Dermis microvascular lymphatic vessel endothelial cell (primary cell): ENCODE data around the gene TJP1. TPM values are rescaled to one million over a fixed set of nuclear protein-coding genes. Genes with fewer than 3 reads are reported as not detected.
A peak's percentile ranks its signal among the peaks of the same experiment; 100 is the strongest.
"Not testable (repeated sequence)": the region's sequence is repeated elsewhere in the genome, so short reads cannot be mapped to it uniquely, and the experiment has no call there.

Source experiments
- DNase-seq, 2 donors: peaks; one replicate each; pipeline versions ENCODE4 v3.0.0 to v3.0.0-alpha.2; 2010; ENCODE audit warnings: low read depth in 2 of 2
- total RNA-seq: library from RNA; depleted of rRNA; stranded (reverse); fragments of >200 nt; gene quantifications from 2 replicates; pipeline ENCODE4 v1.2.1, GENCODE V29; 2014

TJP1 gene
- total RNA-seq, 1 donor from 2014 or later: 78.8 TPM

DNA sequence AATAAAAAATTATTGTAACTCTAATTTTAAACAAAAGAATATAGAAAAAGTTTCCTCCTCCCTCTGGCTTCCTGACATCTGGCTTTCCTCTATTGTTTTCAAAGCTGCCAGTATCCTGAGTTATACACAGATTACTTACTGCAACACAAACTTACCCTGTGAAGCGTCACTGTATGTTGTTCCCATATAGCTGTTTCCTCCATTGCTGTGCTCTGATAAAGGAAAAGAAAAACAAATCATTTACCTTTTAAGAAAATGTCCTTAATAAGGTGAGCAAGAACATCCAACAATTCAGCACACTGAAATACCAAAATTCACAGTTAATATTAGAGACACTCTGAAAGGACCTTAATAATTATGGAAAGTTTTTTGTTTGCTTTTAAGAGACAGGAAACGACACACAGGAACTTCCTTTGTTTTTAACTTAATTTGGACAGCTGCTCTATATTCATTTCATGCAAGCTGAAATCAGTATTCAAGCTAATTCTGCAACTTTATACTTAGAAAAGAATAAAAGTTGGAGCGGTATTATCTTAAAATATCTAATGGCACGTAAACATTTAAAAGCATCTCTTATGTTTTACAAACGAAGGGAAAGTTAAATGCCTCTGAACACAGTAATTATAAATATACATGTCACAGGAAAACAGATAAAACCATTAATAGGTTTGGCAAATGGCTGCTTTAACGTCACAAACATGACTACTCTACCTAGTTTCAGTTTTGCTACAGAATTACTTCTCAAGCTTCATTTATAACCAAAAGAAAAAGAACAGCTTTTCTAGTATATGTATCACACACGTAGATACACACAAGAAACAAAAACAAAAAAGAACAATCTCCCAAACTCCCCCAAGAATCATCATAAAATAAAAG lies 21.5 kb downstream of the TJP1 start:
- DNase-seq: peak; percentile 93 to 96

DNA sequence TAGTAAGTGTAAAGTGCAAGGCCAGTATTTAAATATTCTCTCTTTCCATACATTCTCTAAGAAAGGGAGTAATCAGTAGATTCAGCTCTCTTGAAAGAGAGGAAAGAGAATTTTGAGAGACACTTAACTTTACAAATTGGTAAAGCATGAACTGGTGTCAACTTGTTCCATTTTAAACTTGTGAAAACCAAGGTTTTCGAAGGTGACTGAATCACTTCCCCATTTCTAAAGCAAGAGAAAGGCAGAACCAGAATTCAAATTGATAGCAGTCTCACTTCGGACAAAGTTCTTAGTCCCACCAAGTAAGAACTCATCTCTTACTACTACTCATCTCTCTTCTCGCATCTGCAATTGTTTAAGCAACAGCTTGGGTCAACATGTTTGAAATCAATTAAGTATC lies 22.4 kb downstream of the TJP1 start:
- DNase-seq: peak in 1 of 2 donors; percentile 36

DNA sequence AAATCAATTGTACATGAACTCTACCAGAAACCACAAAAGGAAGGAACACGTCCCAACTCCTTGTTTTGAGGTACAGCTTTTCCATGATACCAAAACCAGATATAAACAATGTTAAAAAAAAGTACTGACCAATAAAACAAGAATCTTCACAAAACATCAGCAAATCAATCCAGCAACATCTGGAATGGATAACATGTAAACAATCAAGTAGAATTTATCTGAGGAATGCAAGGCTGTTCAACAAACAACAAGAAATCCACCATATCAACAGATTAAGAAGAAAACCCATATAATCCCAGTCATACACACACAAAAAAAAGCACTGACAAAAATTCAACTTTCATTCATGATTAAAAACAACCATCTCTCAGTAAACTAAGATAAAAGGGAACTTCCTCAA lies 26.7 kb downstream of the TJP1 start:
- no peak for DNase-seq

DNA sequence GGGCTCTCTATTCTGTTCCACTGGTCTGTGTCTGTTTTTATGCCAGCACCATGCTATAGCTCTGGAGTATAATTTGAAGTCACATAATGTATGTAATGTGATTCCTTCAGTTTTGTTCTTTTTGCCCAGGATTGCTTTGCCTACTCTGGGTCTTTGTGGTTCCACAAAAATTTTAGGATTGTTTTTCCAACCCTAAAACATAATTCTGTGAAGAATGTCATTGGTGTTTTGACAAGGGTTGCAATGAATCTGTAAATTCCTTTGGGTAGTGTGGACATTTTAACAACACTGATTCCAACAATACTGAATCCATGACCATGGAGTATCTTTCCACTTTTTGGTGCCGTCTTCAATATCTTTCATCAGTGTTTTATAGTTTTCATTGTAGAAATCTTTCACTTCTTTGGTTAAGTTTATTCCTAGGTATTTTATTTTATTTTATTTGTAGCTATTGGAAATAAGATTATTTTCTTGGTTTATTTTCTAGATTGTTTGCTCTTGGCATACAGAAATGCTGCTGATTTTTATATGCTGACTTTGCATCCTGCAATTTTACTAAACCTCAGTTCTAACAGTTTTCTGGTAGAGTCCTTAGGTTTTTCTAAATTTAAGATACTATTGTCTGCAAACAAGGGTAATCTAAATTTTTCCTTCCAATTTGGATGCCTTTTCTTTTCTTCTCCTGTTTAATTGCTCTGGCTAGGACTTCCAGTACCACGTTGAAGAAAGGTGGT lies 29.7 kb downstream of the TJP1 start:
- no peak for DNase-seq

DNA sequence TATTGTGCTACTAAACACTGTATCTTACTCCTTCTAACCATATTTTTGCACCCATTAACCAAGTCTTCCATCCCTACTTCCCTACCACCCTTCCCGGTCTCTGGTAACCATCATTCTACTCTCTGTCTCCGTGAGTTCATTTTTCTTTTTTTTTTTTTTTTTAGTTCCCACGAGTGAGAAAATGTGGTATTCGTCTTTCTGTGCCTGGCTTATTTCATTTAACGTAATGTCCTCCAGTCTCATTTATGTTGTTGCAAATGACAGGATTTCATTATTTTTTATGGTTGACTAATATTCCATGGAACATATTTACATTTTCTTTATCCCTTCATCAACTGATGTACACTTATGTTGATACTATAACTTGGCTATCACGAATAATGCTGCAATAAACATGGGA lies 31.7 kb downstream of the TJP1 start:
- DNase-seq: no peak

DNA sequence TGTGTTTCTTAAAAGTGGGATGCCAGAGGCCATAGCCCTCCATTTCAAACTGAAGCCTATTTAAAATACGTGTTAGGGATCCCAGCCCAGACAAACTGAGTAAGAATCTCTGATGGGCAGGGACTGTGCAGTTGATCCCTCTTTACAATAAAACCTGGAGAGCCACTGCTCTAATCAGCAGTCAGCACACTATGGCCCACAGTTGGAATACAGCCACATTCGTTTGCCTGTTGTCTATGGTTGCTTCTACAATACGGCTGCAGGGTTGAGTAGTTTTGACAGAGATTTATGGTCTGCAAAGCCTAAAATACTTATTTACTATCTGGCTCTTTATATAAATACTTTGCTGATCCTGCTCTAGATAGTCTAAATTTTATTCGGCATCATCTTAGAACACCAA lies 32.4 kb downstream of the TJP1 start:
- no peak for DNase-seq

DNA sequence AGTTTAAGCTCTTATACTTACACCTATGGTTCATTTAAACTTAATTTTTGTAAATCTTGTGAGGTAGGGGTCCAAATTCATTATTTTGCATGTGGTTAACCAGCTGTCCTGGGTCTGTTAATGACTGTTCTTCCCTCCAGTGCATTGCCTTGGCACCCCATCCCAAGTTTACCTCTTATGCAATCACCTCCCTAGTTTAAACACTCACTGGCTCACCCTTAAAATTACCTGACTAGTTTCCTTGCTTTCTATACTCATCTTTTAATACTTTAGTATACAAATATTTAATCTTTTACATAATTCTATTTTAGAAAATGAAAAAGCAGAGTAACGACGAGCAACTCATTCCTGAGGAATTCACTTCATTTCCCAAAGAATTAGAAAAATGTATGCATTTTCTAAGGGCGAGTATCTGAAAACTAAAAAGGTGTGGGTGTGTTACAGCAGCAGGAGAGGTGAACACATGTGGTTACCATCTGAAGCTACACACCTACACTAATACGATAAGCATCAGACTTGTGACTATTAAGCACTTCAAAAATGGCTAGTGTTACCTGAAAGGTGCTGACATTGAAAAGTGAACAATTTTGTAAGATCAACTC lies 33.7 kb downstream of the TJP1 start:
- no peak for DNase-seq

DNA sequence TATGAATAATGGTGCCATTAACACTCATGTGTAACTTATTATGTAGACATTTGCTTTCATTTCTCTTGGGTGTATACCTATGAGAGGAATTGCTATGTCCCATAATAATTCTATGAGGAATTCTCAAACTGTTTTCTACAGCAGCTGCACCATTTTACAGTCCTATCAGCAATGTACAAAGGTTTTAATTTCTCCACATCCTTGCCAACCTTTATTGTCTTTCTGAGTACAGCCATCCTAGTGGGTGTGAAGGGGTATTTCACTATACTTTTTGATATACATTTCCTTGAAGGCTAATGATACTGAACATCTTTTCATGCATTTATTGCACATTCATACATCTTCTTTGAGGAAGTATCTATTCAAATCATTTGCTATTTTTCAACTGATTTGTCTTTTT lies 34.5 kb downstream of the TJP1 start:
- DNase-seq: no peak

DNA sequence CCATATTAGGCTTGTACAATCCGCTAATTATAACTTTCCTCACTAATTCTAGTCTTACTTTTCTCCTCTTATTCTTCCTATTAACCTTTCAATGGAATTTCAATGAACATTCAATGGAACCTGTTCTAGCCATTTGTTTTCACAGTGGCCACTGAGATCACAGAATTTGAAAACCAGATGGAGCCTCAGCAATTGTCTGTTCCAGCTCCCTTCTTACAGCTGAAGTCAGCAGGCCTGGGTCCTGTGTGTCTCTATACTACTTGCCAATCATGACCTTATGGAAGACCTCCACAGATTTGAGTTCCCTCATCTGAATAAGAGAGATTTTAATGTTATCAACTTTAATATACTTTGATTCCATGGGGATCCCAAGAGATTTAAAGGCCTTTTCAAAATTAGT lies 36.6 kb downstream of the TJP1 start:
- no peak for DNase-seq

DNA sequence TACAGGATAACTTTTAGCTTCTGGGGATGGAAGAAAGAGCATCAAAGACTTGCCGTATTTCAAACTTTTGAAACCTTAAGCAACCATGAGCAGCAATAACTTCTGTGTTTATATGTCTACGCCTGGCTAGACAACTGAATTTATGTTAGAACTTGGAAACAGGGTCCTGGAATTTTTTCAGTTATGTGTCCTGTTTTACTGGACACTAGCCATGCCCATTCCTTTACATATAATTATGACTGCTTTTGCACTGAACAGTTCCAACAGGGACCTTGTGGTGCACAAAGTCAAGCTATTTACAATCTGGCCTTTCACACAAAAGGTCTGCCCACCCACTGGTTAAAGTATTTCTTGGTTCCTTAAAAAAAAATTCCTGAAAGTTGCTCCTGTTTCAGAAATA lies 37.1 kb downstream of the TJP1 start:
- no peak for DNase-seq

DNA sequence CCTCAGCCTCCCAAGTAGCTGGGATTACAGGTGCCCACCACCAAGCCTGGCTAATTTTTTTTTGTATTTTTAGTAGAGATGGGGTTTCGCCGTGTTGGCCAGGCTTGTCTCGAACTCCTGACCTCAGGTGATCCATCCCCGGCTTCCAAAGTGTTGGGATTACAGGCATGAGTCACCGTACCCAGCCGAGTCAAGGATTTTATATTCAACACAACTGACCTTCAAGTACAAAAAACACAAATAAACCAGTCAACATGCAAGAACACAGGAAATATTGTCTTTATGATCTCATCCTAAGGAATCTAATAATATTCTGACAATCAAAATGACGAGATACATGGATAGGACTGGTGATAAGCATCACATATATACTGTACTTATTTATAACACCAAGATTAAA lies 37.9 kb downstream of the TJP1 start:
- peak in 1 of 2 donors; percentile 72 for DNase-seq

DNA sequence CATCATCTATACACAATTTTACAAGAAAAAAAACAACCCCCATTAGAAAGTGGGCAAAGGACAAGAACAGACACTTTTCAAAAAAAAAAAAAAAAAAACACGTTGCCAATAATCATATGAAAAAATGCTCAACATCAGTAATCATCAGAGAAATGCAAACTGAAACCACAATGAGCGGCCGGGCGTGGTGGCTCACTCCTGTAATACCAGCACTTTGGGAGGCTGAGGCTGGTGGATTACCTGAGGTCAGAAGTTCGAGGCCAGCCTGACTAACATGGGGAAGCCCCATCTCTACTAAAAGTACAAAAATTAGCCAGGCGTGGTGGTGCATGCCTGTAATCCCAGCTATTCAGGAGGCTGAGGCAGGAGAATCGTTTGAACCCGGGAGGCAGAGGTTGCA lies 39.5 kb downstream of the TJP1 start:
- DNase-seq: not testable (repeated sequence)

DNA sequence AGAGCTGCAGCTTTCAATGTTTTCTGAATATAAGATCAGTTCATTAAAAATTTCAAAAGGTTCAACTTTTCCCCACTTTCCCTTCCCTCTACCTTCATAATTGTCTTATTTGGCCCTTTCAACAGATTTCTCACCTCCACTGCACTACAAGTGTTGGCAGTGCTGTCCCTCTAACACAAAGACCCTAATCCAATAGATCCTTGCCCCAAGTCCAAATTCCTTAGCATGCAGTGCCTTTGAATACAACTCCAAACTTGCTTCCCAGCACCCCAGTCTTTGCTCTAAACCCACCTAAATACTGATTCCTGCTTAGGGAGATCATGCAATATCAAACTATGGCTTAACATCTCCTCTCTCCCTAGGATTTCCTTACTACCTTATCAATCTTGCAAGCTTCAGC lies 43.9 kb downstream of the TJP1 start:
- DNase-seq: no peak

DNA sequence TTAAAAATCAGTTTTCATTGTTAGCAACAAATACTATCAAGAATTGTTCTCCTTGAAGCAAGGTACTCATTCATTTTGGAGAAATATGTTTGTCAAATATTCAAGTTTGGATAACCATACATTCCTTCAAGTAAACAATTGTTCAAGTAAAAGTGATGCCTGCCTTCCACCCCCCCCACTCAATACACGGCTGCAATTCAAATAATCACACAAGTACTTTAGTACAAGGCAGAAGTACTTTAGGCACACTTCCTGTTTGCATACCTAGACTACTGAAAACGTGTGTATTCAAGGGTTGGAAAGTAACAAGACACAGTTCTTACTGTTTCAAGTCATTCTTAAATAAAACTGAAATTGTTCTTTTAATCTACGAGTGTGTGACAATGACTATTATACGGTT lies 45.4 kb downstream of the TJP1 start:
- DNase-seq: no peak

DNA sequence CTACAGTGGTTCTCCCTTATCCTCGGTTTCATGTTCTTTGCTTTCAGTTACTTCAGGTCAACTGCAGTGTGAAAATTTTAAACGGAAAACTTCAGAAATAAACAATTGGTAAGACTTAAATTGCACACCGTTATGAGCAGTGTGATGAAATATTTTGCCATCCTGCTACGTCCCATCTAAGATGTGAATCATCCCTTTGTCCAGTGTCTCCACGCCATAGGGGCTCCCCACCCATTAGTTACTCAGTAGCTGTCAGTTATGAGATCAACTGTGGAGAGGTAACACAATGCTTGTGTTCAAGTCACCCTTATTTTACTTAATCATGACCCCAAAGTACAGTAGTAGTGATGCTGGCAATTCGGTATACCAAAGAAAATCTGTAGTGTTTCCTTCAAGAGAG lies 47.4 kb downstream of the TJP1 start:
- peak in 1 of 2 donors; percentile 74 for DNase-seq

DNA sequence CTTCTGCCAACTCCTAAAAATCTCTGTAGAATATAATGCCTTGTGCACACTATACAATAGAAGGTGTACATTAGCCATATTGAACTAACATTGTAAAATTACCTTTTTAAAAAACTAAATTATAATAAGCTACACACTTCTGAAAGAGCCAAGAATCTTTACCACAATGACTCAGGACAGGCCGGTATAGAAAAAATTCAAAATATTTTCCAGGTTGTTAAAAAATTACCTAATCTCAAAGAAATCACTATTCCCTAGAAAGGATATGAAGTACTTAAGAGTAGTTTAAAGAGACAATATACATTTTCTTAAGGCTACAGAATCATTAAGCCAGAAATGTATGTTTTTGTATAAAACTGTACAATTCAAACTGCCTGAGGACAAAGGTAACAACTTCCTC lies 48.5 kb downstream of the TJP1 start:
- no peak for DNase-seq

DNA sequence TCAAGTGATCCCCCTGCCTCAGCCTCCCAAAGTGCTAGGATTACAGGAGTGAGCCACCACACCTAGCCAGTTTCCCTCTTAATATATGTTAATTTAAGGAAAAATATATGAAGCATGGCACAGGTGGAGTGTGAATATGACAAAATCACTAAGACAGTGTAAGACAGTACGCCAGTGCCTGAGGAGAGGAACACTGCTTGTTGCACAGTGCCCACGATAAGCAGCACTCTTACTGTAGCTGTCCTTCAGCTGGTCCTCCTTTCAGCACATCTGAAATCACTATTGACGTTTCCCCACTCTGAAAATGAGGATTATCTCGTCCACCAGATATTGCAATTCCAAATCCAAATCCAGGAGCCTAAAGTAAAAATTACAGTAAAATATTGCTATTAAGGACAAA lies 49.3 kb downstream of the TJP1 start:
- DNase-seq: no peak

DNA sequence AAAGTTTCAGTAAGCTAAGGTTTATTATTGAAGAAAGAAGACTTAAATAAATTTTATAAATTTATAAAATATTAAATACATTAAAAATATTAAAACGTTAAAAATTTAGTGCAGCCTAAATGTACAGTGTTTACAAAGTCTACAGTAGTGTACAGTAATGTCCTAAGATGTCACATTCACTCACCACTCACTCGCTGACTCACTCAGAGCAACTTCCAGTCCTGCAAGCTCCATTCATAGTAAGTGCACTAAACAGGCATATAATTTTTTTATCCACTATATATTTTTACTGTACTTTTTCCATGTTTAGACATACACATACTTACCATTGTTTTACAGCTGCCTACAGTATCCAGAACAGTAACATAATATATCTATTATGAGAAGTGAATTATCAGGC lies 51.5 kb downstream of the TJP1 start:
- peak in 1 of 2 donors; percentile 42 for DNase-seq

DNA sequence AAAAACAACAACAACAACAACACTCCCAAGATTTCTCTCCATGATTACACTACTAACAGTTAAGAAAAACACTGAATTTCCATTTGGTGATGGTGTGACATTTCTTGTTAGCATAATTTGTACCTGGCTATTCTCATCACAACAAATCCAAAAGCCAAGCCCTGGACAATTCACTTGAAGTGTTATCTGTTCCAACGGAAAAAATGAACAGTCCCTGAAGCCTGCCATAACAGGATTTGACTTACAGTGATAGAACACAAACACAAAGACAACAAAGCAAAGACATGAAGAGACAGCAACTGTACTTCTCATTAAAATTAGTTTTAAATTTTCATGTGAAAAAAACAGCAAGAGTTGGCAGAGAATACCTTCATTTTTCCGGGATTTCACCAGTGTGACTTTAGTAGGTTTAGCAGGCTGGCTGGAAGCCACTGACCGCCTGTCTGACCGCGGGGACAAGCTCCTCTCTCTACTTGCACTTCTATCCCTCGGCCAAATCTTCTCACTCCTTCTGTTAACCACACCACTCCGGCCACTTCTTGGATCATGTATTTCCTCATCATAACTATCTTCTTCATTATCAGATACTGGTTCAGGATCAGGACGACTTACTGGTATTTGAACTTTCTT lies 56.3 kb downstream of the TJP1 start:
- DNase-seq: no peak

DNA sequence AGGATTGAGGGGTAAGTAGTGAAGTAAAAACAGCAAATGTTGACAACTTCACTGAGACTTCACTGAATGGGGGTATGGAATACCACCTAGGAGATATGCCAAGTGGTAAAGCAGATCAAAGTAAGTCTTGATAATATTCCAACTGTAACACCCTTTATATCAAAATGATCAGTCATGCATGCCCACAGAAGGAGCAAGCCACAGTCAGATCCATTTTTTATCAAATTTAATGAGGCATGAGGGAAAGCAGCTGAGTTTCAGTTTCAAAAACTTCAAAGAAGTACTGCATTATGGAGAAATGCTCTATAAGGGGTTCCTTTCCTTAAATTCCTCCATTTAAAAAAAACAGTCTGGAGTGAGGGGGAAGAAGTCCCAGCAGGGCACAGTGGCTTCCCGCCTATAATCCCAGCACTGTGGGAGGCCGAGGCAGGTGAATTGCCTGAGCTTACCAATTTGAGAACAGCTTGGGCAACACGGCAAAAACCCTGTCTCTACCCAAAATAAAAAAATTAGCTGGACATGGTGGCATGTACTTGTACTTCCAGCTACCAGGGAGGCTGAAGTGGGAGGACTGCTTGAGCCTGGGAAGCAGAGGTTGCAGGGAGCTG lies 56.9 kb downstream of the TJP1 start:
- no peak for DNase-seq

DNA sequence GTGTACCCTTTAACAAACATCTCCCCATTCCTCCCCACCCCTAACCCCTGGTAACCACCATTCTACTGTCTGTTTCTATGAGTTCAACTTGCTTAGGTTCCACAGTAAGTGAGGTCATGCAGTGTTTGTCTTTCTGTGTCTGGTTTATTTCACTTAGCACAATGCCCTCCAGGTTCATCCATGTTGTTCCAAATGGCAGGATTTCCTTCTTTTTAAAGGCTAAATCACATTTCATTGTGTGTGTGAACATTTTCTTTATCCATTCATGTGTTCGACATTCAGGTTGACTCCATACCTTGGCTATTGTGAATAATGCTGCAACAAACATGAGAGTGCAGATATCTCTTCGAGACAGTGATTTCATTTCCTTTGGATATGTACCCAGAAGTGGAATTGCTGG lies 62.7 kb downstream of the TJP1 start:
- DNase-seq: peak in 1 of 2 donors; percentile 70
